Femur (tissue), 1 donor: ENCODE data around the gene BTN1A1.
"Not testable (repeated sequence)": the region's sequence is repeated elsewhere in the genome, so short reads cannot be mapped to it uniquely, and the experiment has no call there.

Source experiments
- DNase-seq: peaks from one replicate; pipeline ENCODE4 v3.0.0-alpha.2; 2017

Gene BTN1A1, protein sequence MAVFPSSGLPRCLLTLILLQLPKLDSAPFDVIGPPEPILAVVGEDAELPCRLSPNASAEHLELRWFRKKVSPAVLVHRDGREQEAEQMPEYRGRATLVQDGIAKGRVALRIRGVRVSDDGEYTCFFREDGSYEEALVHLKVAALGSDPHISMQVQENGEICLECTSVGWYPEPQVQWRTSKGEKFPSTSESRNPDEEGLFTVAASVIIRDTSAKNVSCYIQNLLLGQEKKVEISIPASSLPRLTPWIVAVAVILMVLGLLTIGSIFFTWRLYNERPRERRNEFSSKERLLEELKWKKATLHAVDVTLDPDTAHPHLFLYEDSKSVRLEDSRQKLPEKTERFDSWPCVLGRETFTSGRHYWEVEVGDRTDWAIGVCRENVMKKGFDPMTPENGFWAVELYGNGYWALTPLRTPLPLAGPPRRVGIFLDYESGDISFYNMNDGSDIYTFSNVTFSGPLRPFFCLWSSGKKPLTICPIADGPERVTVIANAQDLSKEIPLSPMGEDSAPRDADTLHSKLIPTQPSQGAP

GRCh38 chr6:26500102-26500501 lies at the start of gene BTN1A1:
BTN1A1 (plus strand) TSS chr6:26500303; CDS start chr6:26501287, 984 bp downstream.
- DNase-seq: no peak

GRCh38 chr6:26452631-26453235 lies 47.4 kb upstream of the BTN1A1 start:
- DNase-seq: no peak

- DNase-seq: no peak
These were observed 45.5 kb upstream of the BTN1A1 start for GRCh38 chr6:26454631-26455030.

GRCh38 chr6:26455357-26455970 lies 44.6 kb upstream of the BTN1A1 start:
- DNase-seq: no peak

GRCh38 chr6:26457264-26457805 lies 42.8 kb upstream of the BTN1A1 start:
- peak; percentile 72 for DNase-seq

DNA sequence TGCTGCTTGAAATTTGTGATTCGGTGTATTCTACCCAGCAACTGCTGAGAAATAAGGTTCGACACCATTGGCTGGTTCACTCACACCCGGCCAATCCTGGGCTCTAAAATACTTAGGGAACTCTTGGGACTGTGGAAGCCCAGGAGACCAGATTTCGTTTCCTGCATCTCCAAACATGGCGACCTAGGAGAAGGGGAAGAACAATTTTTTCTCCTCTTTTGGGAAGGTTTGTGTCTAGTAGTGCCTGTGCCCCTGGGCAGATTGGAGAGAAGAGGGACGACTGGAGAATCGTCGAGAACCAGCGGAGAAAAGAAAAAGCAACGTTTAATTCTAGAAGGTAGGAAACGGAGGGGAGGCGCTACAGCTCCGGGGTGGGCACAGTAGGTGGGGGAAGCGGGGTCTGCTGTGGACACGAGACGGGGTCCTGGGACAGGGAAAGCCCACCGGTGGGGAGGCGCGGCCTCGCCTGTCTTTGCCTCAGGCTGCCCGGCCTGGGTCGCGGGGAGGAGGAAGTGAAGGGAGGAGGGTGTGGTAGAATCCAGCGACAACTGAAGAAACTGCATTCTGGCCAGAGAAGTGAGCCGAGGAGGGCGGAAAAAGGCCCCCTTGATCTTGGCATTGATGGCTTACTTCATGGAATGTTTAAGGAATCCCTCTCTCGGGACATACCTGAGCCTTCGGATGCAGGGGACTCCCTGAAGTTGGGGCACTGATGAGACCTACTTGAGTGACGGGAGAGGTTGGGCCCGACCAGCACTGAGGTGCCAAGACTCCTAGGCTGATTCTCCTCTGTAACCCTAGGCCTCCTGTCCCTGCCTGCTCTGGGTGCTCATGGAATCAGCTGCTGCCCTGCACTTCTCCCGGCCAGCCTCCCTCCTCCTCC lies 42.1 kb upstream of the BTN1A1 start, which contains the start of gene BTN2A1:
BTN2A1 (plus strand) TSS at position 150 of the 883 bp plus-strand sequence; CDS start at position 832, 682 bp downstream.
- DNase-seq: peak; percentile 92

DNA sequence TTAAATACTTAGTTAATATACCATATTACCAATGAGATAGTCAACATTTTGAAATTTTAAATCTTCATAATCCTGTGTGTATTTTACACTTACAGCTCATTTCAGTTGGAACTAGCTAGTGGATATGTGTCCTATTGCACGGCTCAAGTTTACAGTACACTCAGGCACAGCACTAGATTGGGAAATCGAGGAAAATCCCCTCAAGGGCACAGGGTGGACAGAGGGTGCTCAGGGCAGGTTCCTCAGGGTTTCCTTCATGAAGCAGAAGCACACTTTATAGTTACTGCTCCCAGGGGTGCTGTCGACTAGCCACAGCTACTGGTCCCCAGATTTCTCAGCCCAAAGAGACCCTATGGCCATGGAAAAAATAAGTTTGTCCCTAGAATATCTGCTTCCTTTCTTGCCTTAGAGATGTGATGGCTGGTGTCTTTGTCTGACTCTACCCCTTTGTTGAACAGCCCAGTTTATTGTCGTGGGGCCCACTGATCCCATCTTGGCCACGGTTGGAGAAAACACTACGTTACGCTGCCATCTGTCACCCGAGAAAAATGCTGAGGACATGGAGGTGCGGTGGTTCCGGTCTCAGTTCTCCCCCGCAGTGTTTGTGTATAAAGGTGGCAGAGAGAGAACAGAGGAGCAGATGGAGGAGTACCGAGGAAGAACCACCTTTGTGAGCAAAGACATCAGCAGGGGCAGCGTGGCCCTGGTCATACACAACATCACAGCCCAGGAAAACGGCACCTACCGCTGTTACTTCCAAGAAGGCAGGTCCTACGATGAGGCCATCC lies 40.9 kb upstream of the BTN1A1 start:
- no peak for DNase-seq

- DNase-seq: not testable (repeated sequence)
These were observed 38.8 kb upstream of the BTN1A1 start for GRCh38 chr6:26461353-26461752.

GRCh38 chr6:26464014-26464413 lies 36.1 kb upstream of the BTN1A1 start:
- DNase-seq: no peak

GRCh38 chr6:26464416-26465131 lies 35.5 kb upstream of the BTN1A1 start:
- no peak for DNase-seq

GRCh38 chr6:26465776-26466175 lies 34.3 kb upstream of the BTN1A1 start:
- DNase-seq: no peak

GRCh38 chr6:26468829-26469228 lies 31.3 kb upstream of the BTN1A1 start:
- DNase-seq: no peak

DNA sequence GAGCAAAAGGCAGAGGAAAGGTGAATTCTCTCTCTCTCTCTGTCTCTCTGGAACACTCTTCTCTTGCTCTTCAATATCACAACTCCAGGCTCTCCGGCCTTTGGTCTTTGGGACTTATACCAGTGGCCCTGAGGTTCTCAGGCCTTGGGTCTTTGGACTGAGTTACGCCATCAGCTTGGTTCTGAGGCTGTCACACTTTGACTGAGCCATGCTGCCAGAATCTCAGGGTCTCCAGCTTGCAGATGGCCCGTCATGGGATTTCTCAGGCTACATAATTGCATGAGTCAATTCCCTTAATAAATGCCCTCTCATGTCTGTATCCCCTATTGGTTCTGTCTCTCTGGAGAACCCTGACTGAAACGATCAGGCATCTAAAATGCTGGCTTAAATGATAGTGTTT lies 29.5 kb upstream of the BTN1A1 start:
- DNase-seq: no peak

- DNase-seq: no peak
These were observed 28.1 kb upstream of the BTN1A1 start for GRCh38 chr6:26471970-26472369.

- DNase-seq: no peak
These were observed 27.4 kb upstream of the BTN1A1 start for GRCh38 chr6:26472549-26473290.

DNA sequence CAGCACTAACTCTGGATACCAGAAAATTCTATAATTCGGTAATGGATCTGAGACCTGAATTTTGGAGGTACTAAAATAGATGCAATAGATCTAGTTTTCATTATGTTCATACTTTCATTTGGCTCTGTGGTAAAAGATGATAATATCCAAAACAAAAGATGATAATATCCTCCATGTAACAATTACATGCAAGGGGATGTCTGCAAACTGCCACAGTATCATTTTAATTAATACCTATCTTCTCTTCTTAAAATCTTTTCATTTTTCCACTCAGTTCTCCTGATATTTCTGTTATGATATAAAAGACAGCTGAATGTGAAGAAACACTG lies 26.7 kb upstream of the BTN1A1 start:
- no peak for DNase-seq

DNA sequence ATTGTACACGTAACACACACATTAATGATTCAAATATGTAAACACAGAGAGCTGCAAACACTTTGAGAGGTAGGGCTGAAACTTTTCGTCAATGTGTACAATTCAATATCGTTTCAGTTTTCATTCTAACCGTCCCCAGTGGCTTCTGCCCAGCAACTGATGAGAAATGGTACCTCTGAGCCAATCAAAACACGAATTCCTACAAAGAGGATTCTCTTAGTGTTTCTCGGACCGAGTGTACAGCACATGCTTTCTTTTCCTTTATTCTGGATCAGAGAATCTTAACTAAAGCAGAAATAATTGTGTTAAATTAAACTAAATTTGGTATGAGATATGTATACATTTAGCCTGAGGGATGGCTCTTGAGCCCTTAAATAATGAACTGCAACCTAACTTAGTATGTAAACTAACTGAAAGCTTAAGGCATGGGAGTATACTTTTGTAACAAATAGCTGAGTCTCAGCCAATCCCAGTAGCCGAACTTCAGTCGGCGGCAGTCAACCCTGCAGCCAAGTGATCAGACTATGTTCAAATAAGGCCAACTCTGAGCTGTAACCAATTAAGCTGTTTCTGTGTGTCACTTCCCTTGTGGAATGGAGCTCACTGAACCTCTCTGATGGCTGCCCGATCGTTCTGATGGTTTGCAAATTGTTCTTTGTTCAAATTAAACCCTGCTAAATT lies 26.2 kb upstream of the BTN1A1 start:
- DNase-seq: peak; percentile 89

- DNase-seq: no peak
These were observed 25.6 kb upstream of the BTN1A1 start for GRCh38 chr6:26474439-26474881.
